ENCODE results near the gene EIF3M.

- TF ChIP-seq EZH2 (IDR thresholded peaks at IDR 0.05) (no peak), POLR2AphosphoS5 (IDR thresholded peaks at IDR 0.05; ENCODE audit: borderline replicate concordance, low read depth, low read length) (no peak), FOXP2 (optimal IDR thresholded peaks at IDR 0.05; ENCODE audit: control extremely low read depth, extremely low read length, insufficient read depth) (no peak)
These were observed 27.7 kb upstream of the EIF3M start for GRCh38 chr11:32555895-32556294.
